PFSK-1 (cell line): ENCODE results near the gene PACS2.

ENCODE experiments used
- FOXP2 ChIP-seq: optimal IDR thresholded peaks from 2 replicates; pipeline ENCODE3; 2011; ENCODE audit warnings: borderline replicate concordance, control low read depth, inconsistent platforms; ENCODE audit not compliant: insufficient read depth; ENCODE audit errors: extremely low read length, extremely low read depth
- POLR2AphosphoS5 ChIP-seq: IDR thresholded peaks from 2 replicates; pipeline ENCODE4 v1.6.1; 2012; ENCODE audit warnings: low read depth, mild to moderate bottlenecking, control low read depth, low read length, moderate library complexity
- REST ChIP-seq, 2 experiments: IDR thresholded peaks; 2 replicates each; pipeline versions ENCODE4 v1.6.1 to v1.8.0; 2011 to 2012; ENCODE audit warnings: low read depth in 2 of 2, low read length in 2 of 2, control low read depth in 1 of 2, inconsistent platforms in 1 of 2, mild to moderate bottlenecking in 1 of 2, moderate library complexity in 1 of 2; ENCODE audit not compliant: insufficient read depth in 1 of 2
- SIN3A ChIP-seq: IDR thresholded peaks from 2 replicates; pipeline ENCODE4 v1.6.1; 2012; ENCODE audit warnings: mild to moderate bottlenecking, low read length, moderate library complexity, borderline replicate concordance; ENCODE audit not compliant: insufficient read depth
- TAF1 ChIP-seq: IDR thresholded peaks from 2 replicates; pipeline ENCODE4 v1.6.1; 2012; ENCODE audit warnings: low read length, control low read depth, borderline replicate concordance; ENCODE audit not compliant: insufficient read depth

PACS2 gene

DNA sequence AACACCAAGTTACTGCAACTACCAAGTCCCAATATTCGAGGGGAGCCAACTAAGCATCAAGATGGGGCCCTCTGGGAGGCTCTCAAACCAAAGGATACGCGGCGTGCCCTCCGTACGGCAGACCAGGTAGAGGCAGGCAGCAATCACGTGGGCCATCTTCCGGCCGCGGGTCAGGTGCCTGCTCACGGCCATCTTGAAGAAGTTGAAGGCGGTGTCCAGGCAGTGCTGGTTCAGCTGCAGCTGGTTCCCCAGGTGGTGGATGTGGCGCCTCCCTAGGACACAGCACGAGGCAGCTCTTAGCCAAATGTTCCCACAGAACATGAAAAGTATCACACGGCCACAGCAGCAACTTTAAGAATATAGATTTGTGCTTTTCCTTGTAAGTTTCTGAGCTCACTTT lies 41.9 kb upstream of the PACS2 start:
- no peak for TF ChIP-seq REST (IDR thresholded peaks at IDR 0.05; ENCODE audit: insufficient read depth in 1 of 2, low read depth in 2 of 2, low read length in 2 of 2)
- TF ChIP-seq TAF1: no peak
- TF ChIP-seq SIN3A: no peak
- no peak for TF ChIP-seq POLR2AphosphoS5
- TF ChIP-seq FOXP2: no peak

- TF ChIP-seq SIN3A: no peak
- no peak for TF ChIP-seq REST (IDR thresholded peaks at IDR 0.05; ENCODE audit: insufficient read depth in 1 of 2, low read depth in 2 of 2, low read length in 2 of 2)
- TF ChIP-seq TAF1: no peak
- TF ChIP-seq POLR2AphosphoS5: no peak
- no peak for TF ChIP-seq FOXP2
These were observed 41.5 kb upstream of the PACS2 start for GRCh38 chr14:105273062-105273461.

- TF ChIP-seq REST (IDR thresholded peaks at IDR 0.05; ENCODE audit: insufficient read depth in 1 of 2, low read depth in 2 of 2, low read length in 2 of 2): no peak
- TF ChIP-seq POLR2AphosphoS5: no peak
- no peak for TF ChIP-seq FOXP2
- TF ChIP-seq SIN3A: no peak
- no peak for TF ChIP-seq TAF1
These were observed 39.9 kb upstream of the PACS2 start for GRCh38 chr14:105274637-105275036.

DNA sequence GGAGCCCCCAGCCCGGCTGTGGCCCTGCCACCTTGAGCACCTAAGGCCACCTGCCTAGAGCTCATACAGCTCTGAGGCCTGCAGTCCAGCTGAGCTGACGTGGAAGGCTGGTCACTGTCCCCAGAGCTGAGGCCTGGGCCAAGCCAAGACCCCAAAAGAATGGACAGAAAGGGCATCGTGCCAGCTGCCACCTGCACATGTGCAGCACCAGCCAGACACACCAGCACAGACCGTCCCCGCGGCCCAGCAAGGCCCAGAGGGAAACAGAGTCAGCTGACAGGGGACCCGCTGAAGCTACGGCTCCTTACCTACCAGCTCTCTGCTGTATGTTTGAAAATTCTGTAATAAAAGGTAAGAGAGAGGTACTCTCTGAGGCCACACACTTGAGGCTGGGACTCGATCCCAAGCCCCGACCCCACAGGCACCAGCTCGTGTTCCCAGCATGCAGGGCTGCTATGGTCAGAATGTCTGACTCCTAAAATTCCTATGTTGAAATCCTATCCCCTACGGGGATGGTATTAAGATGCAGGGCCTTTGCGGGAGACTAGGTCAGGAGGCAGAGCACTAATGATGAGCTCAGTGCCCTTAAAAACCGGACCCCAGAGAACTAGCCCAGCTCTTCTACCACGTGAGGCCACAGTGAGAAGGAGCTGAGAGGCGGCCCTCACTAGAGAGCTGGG lies 39.1 kb upstream of the PACS2 start:
- TF ChIP-seq FOXP2: no peak
- TF ChIP-seq TAF1: no peak
- no peak for TF ChIP-seq REST (IDR thresholded peaks at IDR 0.05; ENCODE audit: insufficient read depth in 1 of 2, low read depth in 2 of 2, low read length in 2 of 2)
- no peak for TF ChIP-seq POLR2AphosphoS5
- TF ChIP-seq SIN3A: no peak

DNA sequence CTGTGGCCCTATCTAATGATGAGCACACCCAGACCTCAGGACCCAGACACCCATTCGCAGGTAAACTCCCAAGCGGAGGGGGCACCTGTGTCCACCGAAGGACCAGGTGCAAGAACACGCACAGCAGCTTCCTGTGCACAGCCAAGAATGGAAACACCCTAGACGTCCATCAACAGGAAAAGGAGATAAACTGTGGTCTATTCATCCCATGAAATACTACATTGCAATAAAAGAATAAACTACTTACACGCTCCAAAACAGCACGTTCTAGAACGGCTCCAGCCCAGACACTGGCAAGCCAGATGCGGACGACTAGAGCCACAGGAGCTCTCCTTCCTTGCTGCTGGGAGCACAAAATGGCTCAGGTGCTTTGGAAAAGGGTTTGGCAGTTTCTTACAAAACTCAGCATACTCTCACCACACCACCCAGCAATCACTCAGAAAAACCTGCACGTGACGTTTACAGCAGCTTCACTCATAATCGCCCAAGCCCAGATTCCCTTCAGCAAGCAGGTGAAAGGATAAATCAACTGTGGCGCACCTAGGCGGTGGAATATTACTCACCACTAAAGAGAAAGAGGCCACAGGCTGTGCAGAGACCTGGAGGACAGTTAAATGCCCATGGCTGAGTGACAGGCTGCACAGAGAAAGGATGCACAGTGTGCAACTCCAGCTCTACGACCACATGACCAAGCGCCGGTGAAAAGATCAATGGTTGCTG lies 34.7 kb upstream of the PACS2 start:
- TF ChIP-seq FOXP2 (no peak), POLR2AphosphoS5 (no peak), TAF1 (no peak), SIN3A (no peak), REST (IDR thresholded peaks at IDR 0.05; ENCODE audit: insufficient read depth in 1 of 2, low read depth in 2 of 2, low read length in 2 of 2) (no peak)
